ENCODE measurements around the gene KIAA0513. TPM values are rescaled to one million over a fixed set of nuclear protein-coding genes. Genes with fewer than 3 reads are reported as not detected.

Gene KIAA0513
- total RNA-seq, 3 donors from 2014 or later: 31.9 to 36.5 (median 33.5) TPM

- peaks cover 31% of the 10 kb centered on the region for H3K4me1 ChIP-seq (ENCODE audit: low read depth)
- intact Hi-C loops (cut with DNase I, micrococcal nuclease): no loop called here
- ATAC-seq (no peak), DNase-seq (no peak)
- no peaks in the 10 kb centered on the region for H3K9me3 ChIP-seq
- TF ChIP-seq CTCF (IDR thresholded peaks at IDR 0.05): no peak
- no peak overlapping the region for H3K4me3 ChIP-seq
- no peaks in the 10 kb centered on the region for H3K36me3 ChIP-seq (ENCODE audit: low read depth)
These were observed 10.0 kb upstream of the KIAA0513 start for GRCh38 chr16:85017633-85018032.

DNA sequence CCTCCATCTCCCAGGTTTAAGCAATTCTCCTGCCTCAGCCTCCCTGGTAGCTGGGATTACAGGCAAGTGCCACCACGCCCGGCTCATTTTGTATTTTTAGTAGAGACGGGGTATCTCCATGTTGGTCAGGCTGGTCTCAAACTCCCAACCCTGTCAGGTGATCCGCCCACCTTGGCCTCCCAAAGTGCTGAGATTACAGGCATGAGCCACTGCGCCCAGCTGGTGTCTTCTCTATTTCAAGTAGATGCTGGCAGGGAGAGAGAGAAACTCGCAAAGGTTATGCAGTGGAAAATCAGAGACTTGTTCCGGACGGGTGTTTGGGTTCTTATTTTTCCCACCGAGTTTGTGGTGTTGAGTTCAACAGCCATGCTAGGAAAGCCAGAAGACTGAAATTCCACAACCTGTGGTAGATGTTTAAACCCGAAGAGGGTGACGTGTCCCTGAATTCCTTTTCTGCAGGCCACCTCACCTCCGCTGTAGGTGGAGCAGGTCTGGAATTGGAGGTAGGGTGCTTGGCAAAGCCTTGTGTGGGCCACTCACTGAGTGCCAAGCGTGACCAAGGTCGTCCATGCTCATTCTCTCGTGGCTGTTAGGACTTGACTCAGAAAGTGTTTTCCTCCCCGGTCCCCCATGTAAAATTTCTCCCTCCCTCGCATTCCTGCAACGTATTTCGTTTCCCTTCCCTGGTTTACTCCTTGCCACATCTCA, 8.9 kb upstream of the KIAA0513 start:
- Histone ChIP-seq H3K4me1 (ENCODE audit: low read depth) (peaks cover 22% of the 10 kb centered on the region), H3K4me3 (no peak overlapping the region), H3K9me3 (no peaks in the 10 kb centered on the region), H3K36me3 (ENCODE audit: low read depth) (no peaks in the 10 kb centered on the region)
- ATAC-seq (no peak), DNase-seq (no peak)
- no peak for TF ChIP-seq CTCF (IDR thresholded peaks at IDR 0.05)
- intact Hi-C loops (cut with DNase I, micrococcal nuclease): no loop called here

GRCh38 chr16:85019659-85020245, 7.8 kb upstream of the KIAA0513 start:
- intact Hi-C loops (cut with DNase I, micrococcal nuclease): no loop called here
- ATAC-seq (peak; percentile 94), DNase-seq (peak; percentile 68 to 77 (median 72))
- no peak overlapping the region for H3K4me3 ChIP-seq
- no peaks in the 10 kb centered on the region for H3K9me3 ChIP-seq
- peaks cover 13% of the 10 kb centered on the region for H3K4me1 ChIP-seq (ENCODE audit: low read depth)
- no peak for TF ChIP-seq CTCF (IDR thresholded peaks at IDR 0.05)
- H3K36me3 ChIP-seq (ENCODE audit: low read depth): no peaks in the 10 kb centered on the region

- no peaks in the 10 kb centered on the region for H3K9me3 ChIP-seq
- H3K36me3 ChIP-seq (ENCODE audit: low read depth): no peaks in the 10 kb centered on the region
- no peak for TF ChIP-seq CTCF (IDR thresholded peaks at IDR 0.05)
- peak in 1 of 3 donors; percentile 79 for DNase-seq
- no peak overlapping the region for H3K4me3 ChIP-seq
- peak; percentile 34 for ATAC-seq
- intact Hi-C loops (cut with DNase I, micrococcal nuclease): no loop called here
- peaks cover 36% of the 10 kb centered on the region for H3K4me1 ChIP-seq (ENCODE audit: low read depth)
These were observed 1.6 kb upstream of the KIAA0513 start for GRCh38 chr16:85025781-85026653.

- no peak for ATAC-seq
- H3K4me1 ChIP-seq (ENCODE audit: low read depth): peaks cover 39% of the 10 kb centered on the region
- H3K9me3 ChIP-seq: no peaks in the 10 kb centered on the region
- H3K36me3 ChIP-seq (ENCODE audit: low read depth): no peaks in the 10 kb centered on the region
- no peak for TF ChIP-seq CTCF (IDR thresholded peaks at IDR 0.05)
- intact Hi-C loops (cut with DNase I, micrococcal nuclease): no loop called here
- no peak for DNase-seq
- H3K4me3 ChIP-seq: peak overlapping the region; percentile 60
These were observed 892 bp upstream of the KIAA0513 start for GRCh38 chr16:85026703-85027102.

Data from mucosa of descending colon (tissue), 3 donors.